GM12878 (cell line): Measurements from ENCODE around the gene CFAP107. TPM values are rescaled to one million over a fixed set of nuclear protein-coding genes. Genes with fewer than 3 reads are reported as not detected.

Experiments used
- ATAC-seq: fragments of 200-7000 bp; cut with Tn5 transposase; 3 replicates; pipeline ENCODE4 v1.9.1; 2020; ENCODE audit warnings: mild to moderate bottlenecking, moderate library complexity
- BruUV-seq: library from RNA; stranded (reverse); fragments of 400-500 nt; replicated peaks from 2 replicates; lab custom pipeline; 2021; lab: Mats Ljungman, UMichigan
- CTCF ChIA-PET: fragments of 300-600 bp; sonication (Branson Sonifier 250); formaldehyde crosslinking; extraction: SDS; loops from one replicate; lab custom pipeline; 2021; ENCODE audit warnings: inconsistent platforms; lab: Yijun Ruan, JAX
- POLR2A ChIA-PET: fragments of 350-600 bp; formaldehyde crosslinking; extraction: SDS; loops from one replicate; lab custom pipeline; 2021; ENCODE audit warnings: inconsistent platforms; lab: Charles Lee
- RAD21 ChIA-PET: fragments of 300-600 bp; sonication (Branson Sonifier 250); formaldehyde crosslinking; loops from one replicate; lab custom pipeline; 2023; ENCODE audit warnings: antibody characterized with exemption; ENCODE audit not compliant: unreplicated experiment; lab: Charles Lee
- SMC1A ChIA-PET: fragments of 300-600 bp; sonication (Branson Sonifier 250); formaldehyde crosslinking; loops from one replicate; lab custom pipeline; 2023; ENCODE audit not compliant: unreplicated experiment, uncharacterized antibody; lab: Charles Lee
- DNase-seq: peaks from one replicate; pipeline ENCODE4 v3.0.0-alpha.2; 2011; ENCODE audit warnings: low read depth, low spot score
- FAIRE-seq: peaks from 3 replicates; lab custom pipeline; 2011; peaks lifted over from hg19 to GRCh38; lab: Jason Lieb, UNC
- H2AFZ ChIP-seq: 2 replicates; pipeline ENCODE4 v1.6.0; 2011; ENCODE audit warnings: low read depth, low read length, control low read depth; ENCODE audit not compliant: control insufficient read depth
- H3K27ac ChIP-seq: 2 replicates; pipeline ENCODE4 v1.5.1; 2011; ENCODE audit warnings: control low read depth; ENCODE audit not compliant: control insufficient read depth, insufficient read depth
- H3K27me3 ChIP-seq, 2 experiments: replicated peaks in 1 of 2; 2 replicates each; pipeline versions ENCODE4 v1.6.0 to v1.6.1; 2011; ENCODE audit warnings: low read length in 1 of 2; ENCODE audit not compliant: control insufficient read depth in 2 of 2, insufficient read depth in 2 of 2
- H3K36me3 ChIP-seq, 2 experiments: 2 replicates each; pipeline ENCODE4 v1.5.1; 2011; ENCODE audit warnings: low read length in 1 of 2; ENCODE audit not compliant: control insufficient read depth in 2 of 2, insufficient read depth in 2 of 2
- H3K4me1 ChIP-seq: 2 replicates; pipeline ENCODE4 v1.6.1; 2011; ENCODE audit warnings: mild to moderate bottlenecking, low read length, moderate library complexity, mixed read lengths; ENCODE audit not compliant: control insufficient read depth, insufficient read depth
- H3K4me2 ChIP-seq: 2 replicates; pipeline ENCODE4 v1.6.0; 2011; ENCODE audit warnings: control low read depth; ENCODE audit not compliant: control insufficient read depth, insufficient read depth
- H3K4me3 ChIP-seq: fragments of 200-600 bp; sonication (generic); 2 replicates; pipeline ENCODE4 v1.5.1; 2016
- H3K79me2 ChIP-seq: 2 replicates; pipeline ENCODE4 v1.6.0; 2011; ENCODE audit warnings: low read length; ENCODE audit not compliant: control insufficient read depth, insufficient read depth
- H3K9ac ChIP-seq: 2 replicates; pipeline ENCODE4 v1.8.0; 2011; ENCODE audit warnings: low read length, control low read depth, mixed read lengths; ENCODE audit not compliant: control insufficient read depth, insufficient read depth
- H3K9me3 ChIP-seq: replicated peaks from 3 replicates; pipeline ENCODE4 v1.5.1; 2011; ENCODE audit warnings: mild to moderate bottlenecking, low read length; ENCODE audit not compliant: control insufficient read depth, insufficient read depth
- H4K20me1 ChIP-seq: 2 replicates; pipeline ENCODE4 v1.6.0; 2011; ENCODE audit not compliant: control insufficient read depth, insufficient read depth
- EGR1 ChIP-seq, 2 experiments: IDR thresholded peaks; 1 replicate in 1 of 2; 2 replicates in 1 of 2; pipeline ENCODE4 v1.6.1; 2011 to 2012; ENCODE audit warnings: low read depth in 2 of 2, low read length in 2 of 2, borderline replicate concordance in 1 of 2, mild to moderate bottlenecking in 1 of 2, moderate library complexity in 1 of 2
- MLLT1 ChIP-seq: fragments of 450-650 bp; IDR thresholded peaks from 2 replicates; pipeline ENCODE4 v1.6.1; 2016; ENCODE audit warnings: mild to moderate bottlenecking
- NFYA ChIP-seq: IDR thresholded peaks from 2 replicates; pipeline ENCODE4 v1.6.1; 2011; ENCODE audit warnings: low read depth, mild to moderate bottlenecking, low read length, improper control_type of control experiment, borderline replicate concordance
- POLR2AphosphoS5 ChIP-seq: IDR thresholded peaks from 2 replicates; pipeline ENCODE4 v1.6.1; 2011; ENCODE audit warnings: mild to moderate bottlenecking, low read length, inconsistent platforms
- RUNX3 ChIP-seq: IDR thresholded peaks from 2 replicates; pipeline ENCODE4 v1.6.1; 2012; ENCODE audit warnings: low read length, inconsistent platforms
- SIX5 ChIP-seq: IDR thresholded peaks from 2 replicates; pipeline ENCODE4 v1.6.1; 2011; ENCODE audit warnings: mild to moderate bottlenecking, low read depth, low read length, moderate library complexity; ENCODE audit not compliant: severe bottlenecking
- SKIL ChIP-seq: fragments of 450-650 bp; IDR thresholded peaks from 2 replicates; pipeline ENCODE4 v1.6.1; 2017; ENCODE audit warnings: mild to moderate bottlenecking, low read depth, inconsistent platforms; ENCODE audit not compliant: poor library complexity, severe bottlenecking
- SUZ12 ChIP-seq: fragments of 200-600 bp; sonication (generic); IDR thresholded peaks from one replicate; pipeline ENCODE4 v1.6.1; 2018; ENCODE audit warnings: antibody characterized with exemption, mild to moderate bottlenecking; ENCODE audit not compliant: unreplicated experiment
- ZBTB33 ChIP-seq: fragments of 450-650 bp; IDR thresholded peaks from 2 replicates; pipeline ENCODE4 v1.6.1; 2017; ENCODE audit warnings: mild to moderate bottlenecking
- WGBS: methylation state at CpG from one replicate; pipeline ENCODE4 v1.1.6; 2016; ENCODE audit warnings: low lambda C conversion rate; ENCODE audit not compliant: insufficient replicate concordance, insufficient coverage; ENCODE audit errors: missing lambda C conversion rate; 5-methylcytosine and 5-hydroxymethylcytosine counted together
- in situ Hi-C: fragments of 300-500 bp; cut with MboI; formaldehyde crosslinking; loops from 9 replicates; pipeline ENCODE4 v1.14.3; 2018; ENCODE audit warnings: mixed read lengths
- intact Hi-C: fragments of 100-400 bp; cut with micrococcal nuclease; formaldehyde crosslinking; loops from one replicate; pipeline ENCODE4 v1.14.2; 2022; ENCODE audit not compliant: unreplicated experiment
- polyA plus RNA-seq, 11 experiments: library from polyadenylated mRNA; depleted of rRNA in 4 of 11; unstranded in 6 of 11; stranded (reverse) in 5 of 11; fragments of >200 nt; fragmentation: Nextera tagmentation in 4 of 11; fragmentation: Illumina TruSeq in 1 of 11; extraction: Ambion mirVana in 4 of 11; extraction: Trizol in 1 of 11; gene quantifications; 1 replicate in 1 of 11; 2 replicates in 10 of 11; pipeline versions ENCODE4 v1.2.1 to v1.2.3, GENCODE V29; 2011 to 2016; ENCODE audit warnings: inconsistent platforms in 2 of 11, missing spikeins in 2 of 11, low read depth in 1 of 11
- total RNA-seq, 4 experiments: library from RNA; depleted of rRNA in 3 of 4; stranded (reverse); fragments of >200 nt in 3 of 4; fragmentation: Illumina TruSeq in 1 of 4; extraction: Trizol in 1 of 4; gene quantifications; 2 replicates each; pipeline versions ENCODE4 v1.2.1 to v1.2.3, GENCODE V29; 2013 to 2021

CFAP107 gene
- total and polyA plus RNA-seq, 10 of the 15 experiments (the other 5 are each of a cell fraction or from before 2014, with no cell fraction given), result not detected

DNA sequence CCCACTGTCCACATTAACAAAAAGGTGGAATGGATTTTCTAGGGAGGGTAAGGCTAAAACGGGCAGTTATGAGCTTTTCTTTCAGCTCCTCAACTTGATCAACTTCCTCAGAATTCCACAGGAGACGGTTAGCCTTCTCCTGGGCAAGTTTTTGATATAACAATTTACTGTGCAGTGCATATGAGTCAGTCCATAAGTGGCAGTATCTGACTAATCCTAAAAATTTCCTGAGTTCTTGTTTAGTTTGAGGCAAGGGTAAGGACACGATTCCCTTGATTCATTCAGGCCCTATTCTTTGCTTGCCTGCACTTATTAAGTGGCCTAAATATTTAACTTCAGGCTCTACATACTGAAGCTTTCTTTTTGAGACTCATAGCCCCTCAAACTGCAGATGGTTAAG, 36.3 kb upstream of the CFAP107 start:
- Histone ChIP-seq H3K4me1 (no peaks in the 10 kb centered on the region), H3K9ac (no peak overlapping the region), H3K4me2 (no peak overlapping the region), H3K79me2 (no peaks in the 10 kb centered on the region), H4K20me1 (no peaks in the 10 kb centered on the region), H3K36me3 (no peaks in the 10 kb centered on the region), H3K9me3 (no peaks in the 10 kb centered on the region), H2AFZ (no peak overlapping the region), H3K27ac (no peak overlapping the region), H3K27me3 (no peaks in the 10 kb centered on the region), H3K4me3 (no peak overlapping the region)
- in situ Hi-C loops, result no loop called here
- TF ChIP-seq NFYA (no peak), EGR1 (IDR thresholded peaks at IDR 0.05; ENCODE audit: borderline replicate concordance in 1 of 2, low read depth in 2 of 2, low read length in 2 of 2) (no peak), MLLT1 (no peak), POLR2AphosphoS5 (no peak), SUZ12 (no peak), RUNX3 (no peak), SIX5 (no peak), SKIL (no peak), ZBTB33 (no peak)
- ChIA-PET SMC1A (no interaction called here), CTCF (no interaction called here), POLR2A (no interaction called here), RAD21 (no interaction called here)
- no TSS peak for BruUV-seq
- WGBS, result 2% methylated on average over 3 of the region's 3 CpGs
- DNase-seq (no peak), ATAC-seq (no peak), FAIRE-seq (no peak)
- intact Hi-C loops, result no loop called here
